Measurements from ENCODE around the gene SLC2A4RG.

- TF ChIP-seq CTCF (conservative IDR thresholded peaks at IDR 0.05 in 1 of 2, IDR thresholded peaks at IDR 0.05 in 1 of 2; ENCODE audit: extremely low read depth in 1 of 2, insufficient read depth in 1 of 2, low read depth in 1 of 2, low read length in 2 of 2) (no peak), EZH2 (IDR thresholded peaks at IDR 0.05; ENCODE audit: borderline replicate concordance, low read length) (no peak)
These were observed at the start of gene SLC2A4RG for GRCh38 chr20:63739130-63740069.
